ENCODE data around the gene EFNA5. TPM values are rescaled to one million over a fixed set of nuclear protein-coding genes. Genes with fewer than 3 reads are reported as not detected.

Gene EFNA5
- polyA plus RNA-seq, 1 donor from 2014 or later: 4.2 TPM

DNA sequence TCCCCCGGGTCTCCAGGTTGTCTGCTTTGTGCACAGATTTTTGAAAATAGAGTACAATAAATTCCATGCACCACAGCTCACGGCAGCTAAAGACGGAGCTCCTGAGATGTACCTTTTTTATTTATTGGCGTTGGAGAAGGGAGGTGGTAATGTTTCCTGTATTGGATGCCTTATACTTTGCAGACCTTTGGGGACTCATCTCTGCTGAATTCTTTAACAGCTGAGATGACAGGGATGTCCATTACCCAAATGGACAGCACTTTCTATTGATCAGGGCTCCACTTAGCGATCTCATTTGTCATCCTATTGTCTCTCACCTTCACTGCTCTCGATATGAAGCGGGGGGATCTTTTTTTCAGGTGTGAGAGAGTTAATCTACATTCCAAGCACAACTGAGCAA, 137.8 kb downstream of the EFNA5 start:
- Histone ChIP-seq H3K4me2 (ENCODE audit: low read length) (no peak overlapping the region), H3K9me3 (ENCODE audit: low read length) (no peaks in the 10 kb centered on the region), H3K4me3 (ENCODE audit: low read length) (no peak overlapping the region), H4K20me1 (ENCODE audit: insufficient read depth) (no peaks in the 10 kb centered on the region), H3K36me3 (ENCODE audit: insufficient read depth, low read length) (no peaks in the 10 kb centered on the region), H3K79me2 (replicated peaks; ENCODE audit: insufficient read depth, low read length) (peaks cover 58% of the 10 kb centered on the region), H2AFZ (ENCODE audit: low read depth, low read length) (no peak overlapping the region), H3K9me2 (ENCODE audit: insufficient read depth, low read length) (no peaks in the 10 kb centered on the region), H3K27ac (ENCODE audit: low read length) (no peak overlapping the region), H3F3A (ENCODE audit: insufficient read depth, low read length, poor library complexity, severe bottlenecking) (no peaks in the 10 kb centered on the region), H3K27me3 (ENCODE audit: insufficient read depth, low read depth, low read length) (no peaks in the 10 kb centered on the region), H3K9ac (ENCODE audit: low read length) (no peak overlapping the region)
- no peak for TF ChIP-seq SMC3 (conservative IDR thresholded peaks at IDR 0.05; ENCODE audit: poor library complexity)
- TF ChIP-seq TAF1 (IDR thresholded peaks at IDR 0.05; ENCODE audit: low read depth): no peak
- TF ChIP-seq, protein P1, sequence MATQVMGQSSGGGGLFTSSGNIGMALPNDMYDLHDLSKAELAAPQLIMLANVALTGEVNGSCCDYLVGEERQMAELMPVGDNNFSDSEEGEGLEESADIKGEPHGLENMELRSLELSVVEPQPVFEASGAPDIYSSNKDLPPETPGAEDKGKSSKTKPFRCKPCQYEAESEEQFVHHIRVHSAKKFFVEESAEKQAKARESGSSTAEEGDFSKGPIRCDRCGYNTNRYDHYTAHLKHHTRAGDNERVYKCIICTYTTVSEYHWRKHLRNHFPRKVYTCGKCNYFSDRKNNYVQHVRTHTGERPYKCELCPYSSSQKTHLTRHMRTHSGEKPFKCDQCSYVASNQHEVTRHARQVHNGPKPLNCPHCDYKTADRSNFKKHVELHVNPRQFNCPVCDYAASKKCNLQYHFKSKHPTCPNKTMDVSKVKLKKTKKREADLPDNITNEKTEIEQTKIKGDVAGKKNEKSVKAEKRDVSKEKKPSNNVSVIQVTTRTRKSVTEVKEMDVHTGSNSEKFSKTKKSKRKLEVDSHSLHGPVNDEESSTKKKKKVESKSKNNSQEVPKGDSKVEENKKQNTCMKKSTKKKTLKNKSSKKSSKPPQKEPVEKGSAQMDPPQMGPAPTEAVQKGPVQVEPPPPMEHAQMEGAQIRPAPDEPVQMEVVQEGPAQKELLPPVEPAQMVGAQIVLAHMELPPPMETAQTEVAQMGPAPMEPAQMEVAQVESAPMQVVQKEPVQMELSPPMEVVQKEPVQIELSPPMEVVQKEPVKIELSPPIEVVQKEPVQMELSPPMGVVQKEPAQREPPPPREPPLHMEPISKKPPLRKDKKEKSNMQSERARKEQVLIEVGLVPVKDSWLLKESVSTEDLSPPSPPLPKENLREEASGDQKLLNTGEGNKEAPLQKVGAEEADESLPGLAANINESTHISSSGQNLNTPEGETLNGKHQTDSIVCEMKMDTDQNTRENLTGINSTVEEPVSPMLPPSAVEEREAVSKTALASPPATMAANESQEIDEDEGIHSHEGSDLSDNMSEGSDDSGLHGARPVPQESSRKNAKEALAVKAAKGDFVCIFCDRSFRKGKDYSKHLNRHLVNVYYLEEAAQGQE (IDR thresholded peaks at IDR 0.05; ENCODE audit: borderline replicate concordance): no peak
- no peak for TF ChIP-seq EZH2 (IDR thresholded peaks at IDR 0.05; ENCODE audit: borderline replicate concordance, insufficient read depth, low read length, poor library complexity, severe bottlenecking)
- no peak for TF ChIP-seq POLR2AphosphoS5 (IDR thresholded peaks at IDR 0.05)
- TF ChIP-seq, protein P2, sequence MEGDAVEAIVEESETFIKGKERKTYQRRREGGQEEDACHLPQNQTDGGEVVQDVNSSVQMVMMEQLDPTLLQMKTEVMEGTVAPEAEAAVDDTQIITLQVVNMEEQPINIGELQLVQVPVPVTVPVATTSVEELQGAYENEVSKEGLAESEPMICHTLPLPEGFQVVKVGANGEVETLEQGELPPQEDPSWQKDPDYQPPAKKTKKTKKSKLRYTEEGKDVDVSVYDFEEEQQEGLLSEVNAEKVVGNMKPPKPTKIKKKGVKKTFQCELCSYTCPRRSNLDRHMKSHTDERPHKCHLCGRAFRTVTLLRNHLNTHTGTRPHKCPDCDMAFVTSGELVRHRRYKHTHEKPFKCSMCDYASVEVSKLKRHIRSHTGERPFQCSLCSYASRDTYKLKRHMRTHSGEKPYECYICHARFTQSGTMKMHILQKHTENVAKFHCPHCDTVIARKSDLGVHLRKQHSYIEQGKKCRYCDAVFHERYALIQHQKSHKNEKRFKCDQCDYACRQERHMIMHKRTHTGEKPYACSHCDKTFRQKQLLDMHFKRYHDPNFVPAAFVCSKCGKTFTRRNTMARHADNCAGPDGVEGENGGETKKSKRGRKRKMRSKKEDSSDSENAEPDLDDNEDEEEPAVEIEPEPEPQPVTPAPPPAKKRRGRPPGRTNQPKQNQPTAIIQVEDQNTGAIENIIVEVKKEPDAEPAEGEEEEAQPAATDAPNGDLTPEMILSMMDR (IDR thresholded peaks at IDR 0.05; ENCODE audit: poor library complexity, severe bottlenecking): no peak
- no peak for TF ChIP-seq EP300 (conservative IDR thresholded peaks at IDR 0.05; ENCODE audit: poor library complexity, severe bottlenecking)
- TF ChIP-seq RAD21 (conservative IDR thresholded peaks at IDR 0.05): no peak
- no peak for TF ChIP-seq MXI1 (conservative IDR thresholded peaks at IDR 0.05; ENCODE audit: poor library complexity, severe bottlenecking)

DNA sequence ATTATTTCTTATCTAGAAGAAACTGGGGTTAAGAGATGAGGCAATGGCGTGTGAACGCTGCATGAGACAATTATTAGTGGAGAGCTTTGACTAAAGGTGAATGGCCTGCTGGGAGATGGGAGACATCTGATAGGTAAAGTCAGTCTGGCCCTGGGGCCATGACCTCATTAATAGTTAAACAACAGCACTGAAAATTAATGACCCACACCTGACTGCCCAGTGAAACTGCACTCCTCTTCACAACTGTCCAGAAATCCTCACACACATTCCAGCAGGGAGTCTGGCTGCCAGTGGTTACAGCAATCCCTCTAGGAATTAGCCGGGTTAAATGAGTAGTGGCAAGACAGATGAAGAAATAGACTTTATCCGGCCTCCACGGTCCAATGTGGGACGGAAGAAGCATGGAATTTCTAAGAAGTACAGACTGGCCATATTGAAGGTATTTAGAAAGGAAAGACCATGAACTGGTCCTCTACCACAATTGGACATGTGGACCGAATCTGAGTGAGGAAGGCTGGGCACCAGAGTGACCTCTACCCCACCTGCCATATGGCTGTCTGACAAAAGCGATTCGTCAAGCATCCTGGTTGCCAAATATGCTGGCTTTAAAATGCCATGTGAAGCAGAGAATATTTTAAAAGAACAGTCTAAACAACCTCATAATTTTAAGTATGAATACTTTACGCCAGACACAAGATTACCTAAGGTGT, 138.4 kb downstream of the EFNA5 start:
- TF ChIP-seq SMC3 (conservative IDR thresholded peaks at IDR 0.05; ENCODE audit: poor library complexity): no peak
- TF ChIP-seq EP300 (conservative IDR thresholded peaks at IDR 0.05; ENCODE audit: poor library complexity, severe bottlenecking): no peak
- TF ChIP-seq, protein P1 (IDR thresholded peaks at IDR 0.05; ENCODE audit: borderline replicate concordance): no peak
- TF ChIP-seq TAF1 (IDR thresholded peaks at IDR 0.05; ENCODE audit: low read depth): no peak
- TF ChIP-seq RAD21 (conservative IDR thresholded peaks at IDR 0.05): no peak
- no peak for TF ChIP-seq MXI1 (conservative IDR thresholded peaks at IDR 0.05; ENCODE audit: poor library complexity, severe bottlenecking)
- TF ChIP-seq EZH2 (IDR thresholded peaks at IDR 0.05; ENCODE audit: borderline replicate concordance, insufficient read depth, low read length, poor library complexity, severe bottlenecking): no peak
- no peak for TF ChIP-seq POLR2AphosphoS5 (IDR thresholded peaks at IDR 0.05)
- TF ChIP-seq, protein P2 (IDR thresholded peaks at IDR 0.05; ENCODE audit: poor library complexity, severe bottlenecking): no peak
- H3K79me2 ChIP-seq (replicated peaks; ENCODE audit: insufficient read depth, low read length): peaks cover 58% of the 10 kb centered on the region
- no peaks in the 10 kb centered on the region for H3K9me2 ChIP-seq (ENCODE audit: insufficient read depth, low read length)
- no peak overlapping the region for H3K4me3 ChIP-seq (ENCODE audit: low read length)
- H3K9me3 ChIP-seq (ENCODE audit: low read length): no peaks in the 10 kb centered on the region
- H4K20me1 ChIP-seq (ENCODE audit: insufficient read depth): no peaks in the 10 kb centered on the region
- H3K9ac ChIP-seq (ENCODE audit: low read length): no peak overlapping the region
- no peaks in the 10 kb centered on the region for H3F3A ChIP-seq (ENCODE audit: insufficient read depth, low read length, poor library complexity, severe bottlenecking)
- H3K27ac ChIP-seq (ENCODE audit: low read length): no peak overlapping the region
- H2AFZ ChIP-seq (ENCODE audit: low read depth, low read length): no peak overlapping the region
- no peaks in the 10 kb centered on the region for H3K27me3 ChIP-seq (ENCODE audit: insufficient read depth, low read depth, low read length)
- H3K36me3 ChIP-seq (ENCODE audit: insufficient read depth, low read length): no peaks in the 10 kb centered on the region
- H3K4me2 ChIP-seq (ENCODE audit: low read length): no peak overlapping the region

Data from neural cell (in vitro differentiated cells).